ENCODE data around the gene TACC2.
"Not testable (repeated sequence)": the region's sequence is repeated elsewhere in the genome, so short reads cannot be mapped to it uniquely, and the experiment has no call there.

TACC2 gene

DNA sequence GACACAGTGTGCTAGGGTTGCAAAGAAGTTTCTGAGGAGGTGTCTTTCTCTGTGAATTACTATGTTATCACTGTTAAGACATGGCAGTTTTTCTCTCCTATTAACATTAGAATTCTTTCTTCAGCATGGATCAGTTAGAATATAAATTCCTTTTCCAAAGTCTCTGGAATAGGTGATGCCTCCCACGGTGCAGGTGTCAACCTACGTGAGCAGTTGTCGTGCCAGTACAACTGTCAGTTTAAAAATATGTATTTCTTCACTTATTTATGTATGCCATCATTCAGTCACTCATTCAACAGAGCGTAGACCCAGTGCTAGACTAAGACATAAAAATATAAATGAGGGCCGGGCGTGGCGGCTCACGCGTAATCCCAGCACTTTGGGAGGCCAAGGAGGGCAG, 83.5 kb downstream of the TACC2 start:
- H3K9me3 ChIP-seq (ENCODE audit: low read length): no peaks in the 10 kb centered on the region
- no peaks in the 10 kb centered on the region for H3K4me1 ChIP-seq (ENCODE audit: insufficient read depth, low read length, severe bottlenecking)
- no peak overlapping the region for H3K9ac ChIP-seq (ENCODE audit: low read length)
- no peak overlapping the region for H3K4me3 ChIP-seq (ENCODE audit: low read depth, low read length, poor library complexity, severe bottlenecking)
- no peak for TF ChIP-seq EZH2 (IDR thresholded peaks at IDR 0.05; ENCODE audit: borderline replicate concordance, low read length)
- TF ChIP-seq, protein P1, sequence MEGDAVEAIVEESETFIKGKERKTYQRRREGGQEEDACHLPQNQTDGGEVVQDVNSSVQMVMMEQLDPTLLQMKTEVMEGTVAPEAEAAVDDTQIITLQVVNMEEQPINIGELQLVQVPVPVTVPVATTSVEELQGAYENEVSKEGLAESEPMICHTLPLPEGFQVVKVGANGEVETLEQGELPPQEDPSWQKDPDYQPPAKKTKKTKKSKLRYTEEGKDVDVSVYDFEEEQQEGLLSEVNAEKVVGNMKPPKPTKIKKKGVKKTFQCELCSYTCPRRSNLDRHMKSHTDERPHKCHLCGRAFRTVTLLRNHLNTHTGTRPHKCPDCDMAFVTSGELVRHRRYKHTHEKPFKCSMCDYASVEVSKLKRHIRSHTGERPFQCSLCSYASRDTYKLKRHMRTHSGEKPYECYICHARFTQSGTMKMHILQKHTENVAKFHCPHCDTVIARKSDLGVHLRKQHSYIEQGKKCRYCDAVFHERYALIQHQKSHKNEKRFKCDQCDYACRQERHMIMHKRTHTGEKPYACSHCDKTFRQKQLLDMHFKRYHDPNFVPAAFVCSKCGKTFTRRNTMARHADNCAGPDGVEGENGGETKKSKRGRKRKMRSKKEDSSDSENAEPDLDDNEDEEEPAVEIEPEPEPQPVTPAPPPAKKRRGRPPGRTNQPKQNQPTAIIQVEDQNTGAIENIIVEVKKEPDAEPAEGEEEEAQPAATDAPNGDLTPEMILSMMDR (IDR thresholded peaks at IDR 0.05; ENCODE audit: low read length): no peak
- H2AFZ ChIP-seq (ENCODE audit: low read length): no peak overlapping the region
- H3K4me2 ChIP-seq (ENCODE audit: low read length): no peak overlapping the region
- no peaks in the 10 kb centered on the region for H4K20me1 ChIP-seq (ENCODE audit: insufficient read depth, low read length)
- H3K36me3 ChIP-seq (ENCODE audit: insufficient read depth, low read length): no peaks in the 10 kb centered on the region
- H3K9me2 ChIP-seq (ENCODE audit: low read depth, low read length): no peaks in the 10 kb centered on the region
- H3K79me2 ChIP-seq (ENCODE audit: insufficient read depth, low read length): no peaks in the 10 kb centered on the region
- no peaks in the 10 kb centered on the region for H3F3A ChIP-seq (ENCODE audit: insufficient read depth, low read length)
- H3K27me3 ChIP-seq (ENCODE audit: insufficient read depth, low read length): no peaks in the 10 kb centered on the region
- no peak overlapping the region for H3K27ac ChIP-seq (ENCODE audit: low read depth, low read length, poor library complexity, severe bottlenecking)

DNA sequence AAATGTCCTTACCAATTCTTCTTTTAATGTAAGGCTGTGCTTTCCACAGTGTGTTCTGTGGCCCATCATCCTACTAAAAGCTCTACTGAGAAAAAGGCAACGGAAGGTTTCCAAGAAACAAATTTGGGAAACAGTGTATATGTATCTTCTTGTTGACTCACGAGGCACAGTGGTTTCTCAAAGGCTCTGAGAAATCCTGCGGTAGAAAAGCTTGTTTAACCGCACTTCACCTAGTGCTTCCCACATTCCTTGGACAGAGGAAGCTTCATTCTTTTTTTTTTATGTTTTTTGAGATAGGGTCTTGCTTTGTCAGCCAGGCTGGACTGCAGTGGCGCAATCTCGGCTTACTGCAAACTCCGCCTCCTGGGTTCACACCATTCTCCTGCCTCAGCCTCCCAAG, 84.5 kb downstream of the TACC2 start:
- H3K27me3 ChIP-seq (ENCODE audit: insufficient read depth, low read length): no peaks in the 10 kb centered on the region
- H3K4me2 ChIP-seq (ENCODE audit: low read length): no peak overlapping the region
- no peak overlapping the region for H2AFZ ChIP-seq (ENCODE audit: low read length)
- no peaks in the 10 kb centered on the region for H3K9me3 ChIP-seq (ENCODE audit: low read length)
- no peak for TF ChIP-seq EZH2 (IDR thresholded peaks at IDR 0.05; ENCODE audit: borderline replicate concordance, low read length)
- TF ChIP-seq, protein P1 (IDR thresholded peaks at IDR 0.05; ENCODE audit: low read length): no peak
- no peaks in the 10 kb centered on the region for H3K79me2 ChIP-seq (ENCODE audit: insufficient read depth, low read length)
- no peaks in the 10 kb centered on the region for H3F3A ChIP-seq (ENCODE audit: insufficient read depth, low read length)
- no peaks in the 10 kb centered on the region for H3K36me3 ChIP-seq (ENCODE audit: insufficient read depth, low read length)
- no peak overlapping the region for H3K9ac ChIP-seq (ENCODE audit: low read length)
- no peaks in the 10 kb centered on the region for H4K20me1 ChIP-seq (ENCODE audit: insufficient read depth, low read length)
- H3K27ac ChIP-seq (ENCODE audit: low read depth, low read length, poor library complexity, severe bottlenecking): no peak overlapping the region
- no peak overlapping the region for H3K4me3 ChIP-seq (ENCODE audit: low read depth, low read length, poor library complexity, severe bottlenecking)
- no peaks in the 10 kb centered on the region for H3K4me1 ChIP-seq (ENCODE audit: insufficient read depth, low read length, severe bottlenecking)
- H3K9me2 ChIP-seq (ENCODE audit: low read depth, low read length): no peaks in the 10 kb centered on the region

GRCh38 chr10:122075171-122075570, 86.2 kb downstream of the TACC2 start:
- no peak overlapping the region for H2AFZ ChIP-seq (ENCODE audit: low read length)
- TF ChIP-seq, protein P1 (IDR thresholded peaks at IDR 0.05; ENCODE audit: low read length): no peak
- no peak for TF ChIP-seq EZH2 (IDR thresholded peaks at IDR 0.05; ENCODE audit: borderline replicate concordance, low read length)
- H3F3A ChIP-seq (ENCODE audit: insufficient read depth, low read length): no peaks in the 10 kb centered on the region
- no peaks in the 10 kb centered on the region for H4K20me1 ChIP-seq (ENCODE audit: insufficient read depth, low read length)
- H3K4me1 ChIP-seq (ENCODE audit: insufficient read depth, low read length, severe bottlenecking): no peaks in the 10 kb centered on the region
- no peaks in the 10 kb centered on the region; the same call in 1 of the 2 replicates for H3K27me3 ChIP-seq (ENCODE audit: insufficient read depth, low read length)
- H3K4me3 ChIP-seq (ENCODE audit: low read depth, low read length, poor library complexity, severe bottlenecking): no peak overlapping the region
- H3K36me3 ChIP-seq (ENCODE audit: insufficient read depth, low read length): no peaks in the 10 kb centered on the region
- H3K79me2 ChIP-seq (ENCODE audit: insufficient read depth, low read length): no peaks in the 10 kb centered on the region
- H3K9me3 ChIP-seq (ENCODE audit: low read length): no peaks in the 10 kb centered on the region
- H3K9ac ChIP-seq (ENCODE audit: low read length): no peak overlapping the region
- no peak overlapping the region for H3K27ac ChIP-seq (ENCODE audit: low read depth, low read length, poor library complexity, severe bottlenecking)
- H3K4me2 ChIP-seq (ENCODE audit: low read length): no peak overlapping the region
- no peaks in the 10 kb centered on the region for H3K9me2 ChIP-seq (ENCODE audit: low read depth, low read length)

GRCh38 chr10:122075876-122076275, 86.9 kb downstream of the TACC2 start:
- H3K27me3 ChIP-seq (ENCODE audit: insufficient read depth, low read length); H3K4me3 ChIP-seq (ENCODE audit: low read depth, low read length, poor library complexity, severe bottlenecking); H3K4me2 ChIP-seq (ENCODE audit: low read length); H3K9me3 ChIP-seq (ENCODE audit: low read length); H3K9ac ChIP-seq (ENCODE audit: low read length); H3F3A ChIP-seq (ENCODE audit: insufficient read depth, low read length); H4K20me1 ChIP-seq (ENCODE audit: insufficient read depth, low read length); H3K79me2 ChIP-seq (ENCODE audit: insufficient read depth, low read length); H2AFZ ChIP-seq (ENCODE audit: low read length); H3K4me1 ChIP-seq (ENCODE audit: insufficient read depth, low read length, severe bottlenecking); H3K27ac ChIP-seq (ENCODE audit: low read depth, low read length, poor library complexity, severe bottlenecking); H3K9me2 ChIP-seq (ENCODE audit: low read depth, low read length); H3K36me3 ChIP-seq (ENCODE audit: insufficient read depth, low read length): not testable (repeated sequence)
